Mucosa of stomach (tissue), 1 donor: ENCODE data around the gene GADD45A.
"Not testable (repeated sequence)": the region's sequence is repeated elsewhere in the genome, so short reads cannot be mapped to it uniquely, and the experiment has no call there.

Experiments
- H3K27me3 ChIP-seq: one replicate; pipeline ENCODE4 v1.7.0; 2013; ENCODE audit warnings: mild to moderate bottlenecking, low read length; ENCODE audit not compliant: control insufficient read depth, insufficient read depth
- H3K36me3 ChIP-seq: one replicate; pipeline ENCODE4 v1.7.0; 2013; ENCODE audit warnings: low read length; ENCODE audit not compliant: control insufficient read depth, insufficient read depth
- H3K4me1 ChIP-seq: one replicate; pipeline ENCODE4 v1.7.0; 2013; ENCODE audit warnings: mild to moderate bottlenecking, low read length; ENCODE audit not compliant: control insufficient read depth, insufficient read depth
- H3K4me3 ChIP-seq: one replicate; pipeline ENCODE4 v1.7.0; 2013; ENCODE audit warnings: low read length
- H3K9ac ChIP-seq: one replicate; pipeline ENCODE4 v1.7.0; 2013; ENCODE audit warnings: mild to moderate bottlenecking, low read length, moderate library complexity
- H3K9me3 ChIP-seq: one replicate; pipeline ENCODE4 v1.7.0; 2013; ENCODE audit warnings: mild to moderate bottlenecking, low read length, moderate library complexity; ENCODE audit not compliant: control insufficient read depth
- donor health status: Pancreatic carcinoma.

Gene GADD45A

GRCh38 chr1:67716800-67717199 is 31.8 kb downstream of the GADD45A start:
- Histone ChIP-seq H3K4me1 (peaks cover 54% of the 10 kb centered on the region), H3K36me3 (no peaks in the 10 kb centered on the region), H3K9ac (no peak overlapping the region), H3K27me3 (no peaks in the 10 kb centered on the region), H3K9me3 (no peaks in the 10 kb centered on the region), H3K4me3 (no peak overlapping the region)

GRCh38 chr1:67717876-67718275 is 32.9 kb downstream of the GADD45A start:
- no peak overlapping the region for H3K4me3 ChIP-seq
- no peaks in the 10 kb centered on the region for H3K27me3 ChIP-seq
- no peaks in the 10 kb centered on the region for H3K36me3 ChIP-seq
- no peak overlapping the region for H3K9ac ChIP-seq
- peaks cover 46% of the 10 kb centered on the region for H3K4me1 ChIP-seq
- H3K9me3 ChIP-seq = no peaks in the 10 kb centered on the region

- H3K4me3 ChIP-seq = no peak overlapping the region
- no peaks in the 10 kb centered on the region for H3K27me3 ChIP-seq
- H3K9me3 ChIP-seq = no peaks in the 10 kb centered on the region
- H3K4me1 ChIP-seq = peaks cover 46% of the 10 kb centered on the region
- H3K36me3 ChIP-seq = no peaks in the 10 kb centered on the region
- H3K9ac ChIP-seq = no peak overlapping the region
Observed at GRCh38 chr1:67719329-67720196, 34.6 kb downstream of the GADD45A start.

- H3K36me3 ChIP-seq = no peaks in the 10 kb centered on the region
- H3K4me3 ChIP-seq = no peak overlapping the region
- peaks cover 49% of the 10 kb centered on the region for H3K4me1 ChIP-seq
- H3K9me3 ChIP-seq = no peaks in the 10 kb centered on the region
- H3K27me3 ChIP-seq = no peaks in the 10 kb centered on the region
- no peak overlapping the region for H3K9ac ChIP-seq
Observed at GRCh38 chr1:67721112-67721511, 36.1 kb downstream of the GADD45A start.

- H3K9me3 ChIP-seq = no peaks in the 10 kb centered on the region
- H3K4me3 ChIP-seq = no peak overlapping the region
- H3K9ac ChIP-seq = no peak overlapping the region
- H3K4me1 ChIP-seq = peaks cover 47% of the 10 kb centered on the region
- H3K27me3 ChIP-seq = no peaks in the 10 kb centered on the region
- H3K36me3 ChIP-seq = no peaks in the 10 kb centered on the region
Observed at GRCh38 chr1:67721650-67722291, 36.8 kb downstream of the GADD45A start.

- no peaks in the 10 kb centered on the region for H3K36me3 ChIP-seq
- peaks cover 44% of the 10 kb centered on the region for H3K4me1 ChIP-seq
- no peaks in the 10 kb centered on the region for H3K27me3 ChIP-seq
- no peaks in the 10 kb centered on the region for H3K9me3 ChIP-seq
- H3K4me3 ChIP-seq = no peak overlapping the region
- H3K9ac ChIP-seq = no peak overlapping the region
Observed at GRCh38 chr1:67722292-67722944, 37.4 kb downstream of the GADD45A start.

GRCh38 chr1:67723126-67723525 is 38.1 kb downstream of the GADD45A start:
- no peaks in the 10 kb centered on the region for H3K27me3 ChIP-seq
- no peaks in the 10 kb centered on the region for H3K9me3 ChIP-seq
- no peaks in the 10 kb centered on the region for H3K36me3 ChIP-seq
- peaks cover 44% of the 10 kb centered on the region for H3K4me1 ChIP-seq
- H3K4me3 ChIP-seq = no peak overlapping the region
- H3K9ac ChIP-seq = no peak overlapping the region

- no peak overlapping the region for H3K4me3 ChIP-seq
- H3K36me3 ChIP-seq = no peaks in the 10 kb centered on the region
- no peaks in the 10 kb centered on the region for H3K27me3 ChIP-seq
- no peaks in the 10 kb centered on the region for H3K9me3 ChIP-seq
- H3K4me1 ChIP-seq = peaks cover 44% of the 10 kb centered on the region
- peak overlapping the region; percentile 35 for H3K9ac ChIP-seq
Observed at GRCh38 chr1:67723620-67724019, 38.6 kb downstream of the GADD45A start.

GRCh38 chr1:67724928-67725560 is 40.0 kb downstream of the GADD45A start:
- no peak overlapping the region for H3K9ac ChIP-seq
- H3K9me3 ChIP-seq = no peaks in the 10 kb centered on the region
- no peaks in the 10 kb centered on the region for H3K27me3 ChIP-seq
- no peak overlapping the region for H3K4me3 ChIP-seq
- peaks cover 37% of the 10 kb centered on the region for H3K4me1 ChIP-seq
- H3K36me3 ChIP-seq = no peaks in the 10 kb centered on the region

GRCh38 chr1:67726224-67726623 is 41.2 kb downstream of the GADD45A start:
- Histone ChIP-seq H3K4me3 (no peak overlapping the region), H3K9ac (no peak overlapping the region), H3K27me3 (no peaks in the 10 kb centered on the region), H3K4me1 (peaks cover 32% of the 10 kb centered on the region), H3K36me3 (no peaks in the 10 kb centered on the region), H3K9me3 (no peaks in the 10 kb centered on the region)

GRCh38 chr1:67729872-67730271 is 44.9 kb downstream of the GADD45A start:
- Histone ChIP-seq H3K9me3 (no peaks in the 10 kb centered on the region), H3K4me3 (no peak overlapping the region), H3K36me3 (no peaks in the 10 kb centered on the region), H3K27me3 (no peaks in the 10 kb centered on the region), H3K9ac (no peak overlapping the region), H3K4me1 (peaks cover 29% of the 10 kb centered on the region)

GRCh38 chr1:67730312-67730711 is 45.3 kb downstream of the GADD45A start:
- H3K9me3 ChIP-seq, H3K36me3 ChIP-seq, H3K9ac ChIP-seq, H3K4me3 ChIP-seq, H3K27me3 ChIP-seq: not testable (repeated sequence)
- peaks cover 25% of the 10 kb centered on the region for H3K4me1 ChIP-seq
